ENCODE measurements around the gene IL4I1.

DNA sequence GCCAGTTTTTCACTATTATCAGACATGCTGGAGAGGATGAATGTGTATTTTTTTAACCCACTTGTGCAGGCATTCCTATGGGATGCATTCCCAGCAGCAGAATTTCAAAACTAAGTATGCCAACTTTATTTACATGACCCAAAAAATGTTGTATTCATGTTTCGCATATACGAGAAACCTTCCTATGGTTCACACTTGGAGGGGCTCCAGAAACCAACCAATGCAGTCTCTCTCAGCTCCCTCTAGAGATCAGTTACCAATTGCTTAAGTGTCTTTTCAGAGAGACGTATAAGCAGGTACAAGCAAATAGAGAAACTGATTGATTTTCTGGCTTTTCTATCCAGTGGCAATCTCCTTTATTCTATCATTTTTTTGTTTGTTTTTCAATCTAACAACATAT lies 51.3 kb downstream of the IL4I1 start:
- TF ChIP-seq, protein P1, sequence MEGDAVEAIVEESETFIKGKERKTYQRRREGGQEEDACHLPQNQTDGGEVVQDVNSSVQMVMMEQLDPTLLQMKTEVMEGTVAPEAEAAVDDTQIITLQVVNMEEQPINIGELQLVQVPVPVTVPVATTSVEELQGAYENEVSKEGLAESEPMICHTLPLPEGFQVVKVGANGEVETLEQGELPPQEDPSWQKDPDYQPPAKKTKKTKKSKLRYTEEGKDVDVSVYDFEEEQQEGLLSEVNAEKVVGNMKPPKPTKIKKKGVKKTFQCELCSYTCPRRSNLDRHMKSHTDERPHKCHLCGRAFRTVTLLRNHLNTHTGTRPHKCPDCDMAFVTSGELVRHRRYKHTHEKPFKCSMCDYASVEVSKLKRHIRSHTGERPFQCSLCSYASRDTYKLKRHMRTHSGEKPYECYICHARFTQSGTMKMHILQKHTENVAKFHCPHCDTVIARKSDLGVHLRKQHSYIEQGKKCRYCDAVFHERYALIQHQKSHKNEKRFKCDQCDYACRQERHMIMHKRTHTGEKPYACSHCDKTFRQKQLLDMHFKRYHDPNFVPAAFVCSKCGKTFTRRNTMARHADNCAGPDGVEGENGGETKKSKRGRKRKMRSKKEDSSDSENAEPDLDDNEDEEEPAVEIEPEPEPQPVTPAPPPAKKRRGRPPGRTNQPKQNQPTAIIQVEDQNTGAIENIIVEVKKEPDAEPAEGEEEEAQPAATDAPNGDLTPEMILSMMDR (IDR thresholded peaks at IDR 0.05): no peak
- no peak for TF ChIP-seq EZH2 (IDR thresholded peaks at IDR 0.05; ENCODE audit: borderline replicate concordance, insufficient read depth, low read depth, low read length, poor library complexity, severe bottlenecking)

Data from B cell (primary cell).